GM12878 (cell line): ENCODE results near the gene ASS1. TPM values are rescaled to one million over a fixed set of nuclear protein-coding genes. Genes with fewer than 3 reads are reported as not detected.

Experiments used
- ATAC-seq: fragments of 200-7000 bp; cut with Tn5 transposase; 3 replicates; pipeline ENCODE4 v1.9.1; 2020; ENCODE audit warnings: mild to moderate bottlenecking, moderate library complexity
- BruUV-seq: library from RNA; stranded (reverse); fragments of 400-500 nt; replicated peaks from 2 replicates; lab custom pipeline; 2021; lab: Mats Ljungman, UMichigan
- CTCF ChIA-PET: fragments of 300-600 bp; sonication (Branson Sonifier 250); formaldehyde crosslinking; extraction: SDS; loops from one replicate; lab custom pipeline; 2021; ENCODE audit warnings: inconsistent platforms; lab: Yijun Ruan, JAX
- POLR2A ChIA-PET: fragments of 350-600 bp; formaldehyde crosslinking; extraction: SDS; loops from one replicate; lab custom pipeline; 2021; ENCODE audit warnings: inconsistent platforms; lab: Charles Lee
- RAD21 ChIA-PET: fragments of 300-600 bp; sonication (Branson Sonifier 250); formaldehyde crosslinking; loops from one replicate; lab custom pipeline; 2023; ENCODE audit warnings: antibody characterized with exemption; ENCODE audit not compliant: unreplicated experiment; lab: Charles Lee
- SMC1A ChIA-PET: fragments of 300-600 bp; sonication (Branson Sonifier 250); formaldehyde crosslinking; loops from one replicate; lab custom pipeline; 2023; ENCODE audit not compliant: unreplicated experiment, uncharacterized antibody; lab: Charles Lee
- DNase-seq: peaks from one replicate; pipeline ENCODE4 v3.0.0-alpha.2; 2011; ENCODE audit warnings: low read depth, low spot score
- FAIRE-seq: peaks from 3 replicates; lab custom pipeline; 2011; peaks lifted over from hg19 to GRCh38; lab: Jason Lieb, UNC
- H2AFZ ChIP-seq: 2 replicates; pipeline ENCODE4 v1.6.0; 2011; ENCODE audit warnings: low read depth, low read length, control low read depth; ENCODE audit not compliant: control insufficient read depth
- H3K27ac ChIP-seq: 2 replicates; pipeline ENCODE4 v1.5.1; 2011; ENCODE audit warnings: control low read depth; ENCODE audit not compliant: control insufficient read depth, insufficient read depth
- H3K27me3 ChIP-seq, 2 experiments: replicated peaks in 1 of 2; 2 replicates each; pipeline versions ENCODE4 v1.6.0 to v1.6.1; 2011; ENCODE audit warnings: low read length in 1 of 2; ENCODE audit not compliant: control insufficient read depth in 2 of 2, insufficient read depth in 2 of 2
- H3K36me3 ChIP-seq, 2 experiments: 2 replicates each; pipeline ENCODE4 v1.5.1; 2011; ENCODE audit warnings: low read length in 1 of 2; ENCODE audit not compliant: control insufficient read depth in 2 of 2, insufficient read depth in 2 of 2
- H3K4me1 ChIP-seq: 2 replicates; pipeline ENCODE4 v1.6.1; 2011; ENCODE audit warnings: mild to moderate bottlenecking, low read length, moderate library complexity, mixed read lengths; ENCODE audit not compliant: control insufficient read depth, insufficient read depth
- H3K4me2 ChIP-seq: 2 replicates; pipeline ENCODE4 v1.6.0; 2011; ENCODE audit warnings: control low read depth; ENCODE audit not compliant: control insufficient read depth, insufficient read depth
- H3K4me3 ChIP-seq: fragments of 200-600 bp; sonication (generic); 2 replicates; pipeline ENCODE4 v1.5.1; 2016
- H3K79me2 ChIP-seq: 2 replicates; pipeline ENCODE4 v1.6.0; 2011; ENCODE audit warnings: low read length; ENCODE audit not compliant: control insufficient read depth, insufficient read depth
- H3K9ac ChIP-seq: 2 replicates; pipeline ENCODE4 v1.8.0; 2011; ENCODE audit warnings: low read length, control low read depth, mixed read lengths; ENCODE audit not compliant: control insufficient read depth, insufficient read depth
- H3K9me3 ChIP-seq: replicated peaks from 3 replicates; pipeline ENCODE4 v1.5.1; 2011; ENCODE audit warnings: mild to moderate bottlenecking, low read length; ENCODE audit not compliant: control insufficient read depth, insufficient read depth
- H4K20me1 ChIP-seq: 2 replicates; pipeline ENCODE4 v1.6.0; 2011; ENCODE audit not compliant: control insufficient read depth, insufficient read depth
- BACH1 ChIP-seq: fragments of 450-650 bp; IDR thresholded peaks from 2 replicates; pipeline ENCODE4 v1.6.1; 2017; ENCODE audit warnings: mild to moderate bottlenecking, borderline replicate concordance
- CEBPB ChIP-seq, 2 experiments: fragments of 150-350 bp in 1 of 2; IDR thresholded peaks; 2 replicates each; pipeline ENCODE4 v1.6.1; 2012 to 2014; ENCODE audit warnings: low read depth in 2 of 2, low read length in 2 of 2, borderline replicate concordance in 1 of 2, inconsistent platforms in 1 of 2
- GATAD2B ChIP-seq: fragments of 450-650 bp; conservative IDR thresholded peaks from 2 replicates; pipeline ENCODE4 v1.6.1; 2017; ENCODE audit warnings: low read depth, mild to moderate bottlenecking, moderate library complexity
- HDAC2 ChIP-seq: fragments of 200-600 bp; sonication (generic); IDR thresholded peaks from 2 replicates; pipeline ENCODE4 v1.6.1; 2017
- MEF2B ChIP-seq: fragments of 450-650 bp; IDR thresholded peaks from 2 replicates; pipeline ENCODE4 v1.6.1; 2018; ENCODE audit warnings: mild to moderate bottlenecking, moderate library complexity; ENCODE audit not compliant: partially characterized antibody, poor library complexity, severe bottlenecking
- RCOR1 ChIP-seq: conservative IDR thresholded peaks from 2 replicates; pipeline ENCODE4 v1.6.1; 2012; ENCODE audit warnings: low read depth, low read length, improper control_type of control experiment
- RELA ChIP-seq: fragments of 450-650 bp; IDR thresholded peaks from 2 replicates; pipeline ENCODE4 v1.8.0; 2014; ENCODE audit warnings: borderline replicate concordance; ENCODE audit not compliant: partially characterized antibody
- SMARCA5 ChIP-seq: fragments of 450-650 bp; IDR thresholded peaks from 2 replicates; pipeline ENCODE4 v1.6.1; 2017; ENCODE audit warnings: mild to moderate bottlenecking
- WGBS: methylation state at CpG from one replicate; pipeline ENCODE4 v1.1.6; 2016; ENCODE audit warnings: low lambda C conversion rate; ENCODE audit not compliant: insufficient replicate concordance, insufficient coverage; ENCODE audit errors: missing lambda C conversion rate; 5-methylcytosine and 5-hydroxymethylcytosine counted together
- in situ Hi-C: fragments of 300-500 bp; cut with MboI; formaldehyde crosslinking; loops from 9 replicates; pipeline ENCODE4 v1.14.3; 2018; ENCODE audit warnings: mixed read lengths
- intact Hi-C: fragments of 100-400 bp; cut with micrococcal nuclease; formaldehyde crosslinking; loops from one replicate; pipeline ENCODE4 v1.14.2; 2022; ENCODE audit not compliant: unreplicated experiment
- polyA plus RNA-seq, 11 experiments: library from polyadenylated mRNA; depleted of rRNA in 4 of 11; unstranded in 6 of 11; stranded (reverse) in 5 of 11; fragments of >200 nt; fragmentation: Nextera tagmentation in 4 of 11; fragmentation: Illumina TruSeq in 1 of 11; extraction: Ambion mirVana in 4 of 11; extraction: Trizol in 1 of 11; gene quantifications; 1 replicate in 1 of 11; 2 replicates in 10 of 11; pipeline versions ENCODE4 v1.2.1 to v1.2.3, GENCODE V29; 2011 to 2016; ENCODE audit warnings: inconsistent platforms in 2 of 11, missing spikeins in 2 of 11, low read depth in 1 of 11
- total RNA-seq, 4 experiments: library from RNA; depleted of rRNA in 3 of 4; stranded (reverse); fragments of >200 nt in 3 of 4; fragmentation: Illumina TruSeq in 1 of 4; extraction: Trizol in 1 of 4; gene quantifications; 2 replicates each; pipeline versions ENCODE4 v1.2.1 to v1.2.3, GENCODE V29; 2013 to 2021
- TF ChIP-seq, protein P1 (sequence below): fragments of 450-650 bp; IDR thresholded peaks from 2 replicates; pipeline ENCODE4 v1.6.1; 2016; ENCODE audit warnings: mild to moderate bottlenecking
- TF ChIP-seq, protein P2 (sequence below): IDR thresholded peaks from 2 replicates; pipeline ENCODE4 v1.6.1; 2012; ENCODE audit warnings: improper control_type of control experiment, low read depth, low read length; ENCODE audit not compliant: insufficient replicate concordance
- TF ChIP-seq, protein P3 (sequence below): IDR thresholded peaks from 2 replicates; pipeline ENCODE4 v1.6.1; 2012; ENCODE audit warnings: low read depth, low read length, improper control_type of control experiment

Gene ASS1
- total and polyA plus RNA-seq, 10 of the 15 experiments (the other 5 are each of a cell fraction or from before 2014, with no cell fraction given), result 0.10 to 6.1 (median 0.28) TPM; not detected in 3

DNA sequence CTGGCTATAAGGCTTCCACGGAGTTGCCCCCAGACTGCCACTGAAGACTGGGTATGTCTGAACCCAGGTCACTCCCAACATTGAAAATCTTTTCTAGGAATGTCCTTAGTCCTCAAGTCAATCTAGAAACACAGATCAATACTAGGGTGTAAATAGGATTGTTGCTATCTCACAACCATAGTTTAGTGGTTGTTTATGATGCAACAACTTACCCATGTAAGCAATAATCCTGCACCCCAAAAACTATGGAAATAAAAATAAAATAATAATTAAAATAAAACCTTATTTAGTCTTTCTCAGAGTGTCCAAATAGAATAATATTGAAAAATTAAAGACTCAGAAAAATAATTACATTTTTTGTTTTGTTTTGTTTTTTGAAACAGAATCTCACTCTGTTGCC lies 68.3 kb downstream of the ASS1 start:
- H4K20me1 ChIP-seq, result no peaks in the 10 kb centered on the region
- no peaks in the 10 kb centered on the region for H3K36me3 ChIP-seq
- no peaks in the 10 kb centered on the region for H3K79me2 ChIP-seq
- H3K27ac ChIP-seq, result no peak overlapping the region
- TF ChIP-seq RELA (no peak), CEBPB (IDR thresholded peaks at IDR 0.05; ENCODE audit: borderline replicate concordance in 1 of 2, low read depth in 2 of 2, low read length in 2 of 2) (no peak), RCOR1 (no peak), GATAD2B (no peak), SMARCA5 (no peak)
- TF ChIP-seq, protein P1, sequence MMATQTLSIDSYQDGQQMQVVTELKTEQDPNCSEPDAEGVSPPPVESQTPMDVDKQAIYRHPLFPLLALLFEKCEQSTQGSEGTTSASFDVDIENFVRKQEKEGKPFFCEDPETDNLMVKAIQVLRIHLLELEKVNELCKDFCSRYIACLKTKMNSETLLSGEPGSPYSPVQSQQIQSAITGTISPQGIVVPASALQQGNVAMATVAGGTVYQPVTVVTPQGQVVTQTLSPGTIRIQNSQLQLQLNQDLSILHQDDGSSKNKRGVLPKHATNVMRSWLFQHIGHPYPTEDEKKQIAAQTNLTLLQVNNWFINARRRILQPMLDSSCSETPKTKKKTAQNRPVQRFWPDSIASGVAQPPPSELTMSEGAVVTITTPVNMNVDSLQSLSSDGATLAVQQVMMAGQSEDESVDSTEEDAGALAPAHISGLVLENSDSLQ, result no peak
- RAD21 ChIA-PET, result no interaction called here
- intact Hi-C loops, result no loop called here
- H3K9ac ChIP-seq, result no peak overlapping the region
- POLR2A ChIA-PET, result no interaction called here
- no peak overlapping the region for H3K4me3 ChIP-seq
- SMC1A ChIA-PET, result no interaction called here
- no peaks in the 10 kb centered on the region for H3K4me1 ChIP-seq
- no peak overlapping the region for H3K4me2 ChIP-seq
- CTCF ChIA-PET, result interaction anchor here (0.8 kb wide), 1 partner anchor 195 kb away, joined by 3 read pairs; no protein-coding TSS in a partner anchor
- no peak overlapping the region for H2AFZ ChIP-seq
- no peak for DNase-seq
- in situ Hi-C loops, result no loop called here
- 0% methylated on average over 1 of the region's 1 CpG for WGBS
- H3K27me3 ChIP-seq, result no peaks in the 10 kb centered on the region
- H3K9me3 ChIP-seq, result no peaks in the 10 kb centered on the region
- no TSS peak for BruUV-seq
- FAIRE-seq, result no peak
- no peak for ATAC-seq

DNA sequence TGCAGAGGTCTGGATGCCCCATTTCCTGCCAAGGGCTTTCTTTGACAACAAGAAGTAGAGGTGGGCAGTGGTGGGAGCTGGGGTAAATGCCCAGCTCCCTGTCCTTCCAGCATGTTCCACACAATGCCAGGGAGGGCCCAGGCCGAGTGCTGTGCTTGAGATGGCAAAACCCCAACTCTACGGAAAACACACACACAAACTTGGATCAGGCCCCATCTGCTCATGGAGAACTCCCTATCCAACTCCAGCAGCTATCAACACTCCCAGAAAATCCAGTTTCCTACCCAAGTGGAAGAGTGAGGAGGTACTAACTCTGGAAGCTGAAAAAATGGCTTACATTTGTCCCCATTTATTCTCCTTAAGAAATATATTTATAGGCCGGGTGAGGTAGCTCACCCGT lies 73.5 kb downstream of the ASS1 start:
- H2AFZ ChIP-seq, result no peak overlapping the region
- H3K9ac ChIP-seq, result no peak overlapping the region
- ChIA-PET RAD21 (no interaction called here), CTCF (no interaction called here), SMC1A (no interaction called here), POLR2A (no interaction called here)
- H3K36me3 ChIP-seq, result no peaks in the 10 kb centered on the region
- no peaks in the 10 kb centered on the region for H3K27me3 ChIP-seq
- no peaks in the 10 kb centered on the region for H4K20me1 ChIP-seq
- no peaks in the 10 kb centered on the region for H3K79me2 ChIP-seq
- no TSS peak for BruUV-seq
- FAIRE-seq (no peak), ATAC-seq (no peak), DNase-seq (no peak)
- in situ Hi-C loops (no loop called here), intact Hi-C loops (no loop called here)
- no peak overlapping the region for H3K4me2 ChIP-seq
- 64% methylated on average over 4 of the region's 4 CpGs for whole genome bisulfite sequencing
- no peak overlapping the region for H3K4me3 ChIP-seq
- no peak overlapping the region for H3K27ac ChIP-seq
- H3K4me1 ChIP-seq, result no peaks in the 10 kb centered on the region
- no peaks in the 10 kb centered on the region; the same call in 2 of the 3 replicates for H3K9me3 ChIP-seq
- TF ChIP-seq, protein P2, sequence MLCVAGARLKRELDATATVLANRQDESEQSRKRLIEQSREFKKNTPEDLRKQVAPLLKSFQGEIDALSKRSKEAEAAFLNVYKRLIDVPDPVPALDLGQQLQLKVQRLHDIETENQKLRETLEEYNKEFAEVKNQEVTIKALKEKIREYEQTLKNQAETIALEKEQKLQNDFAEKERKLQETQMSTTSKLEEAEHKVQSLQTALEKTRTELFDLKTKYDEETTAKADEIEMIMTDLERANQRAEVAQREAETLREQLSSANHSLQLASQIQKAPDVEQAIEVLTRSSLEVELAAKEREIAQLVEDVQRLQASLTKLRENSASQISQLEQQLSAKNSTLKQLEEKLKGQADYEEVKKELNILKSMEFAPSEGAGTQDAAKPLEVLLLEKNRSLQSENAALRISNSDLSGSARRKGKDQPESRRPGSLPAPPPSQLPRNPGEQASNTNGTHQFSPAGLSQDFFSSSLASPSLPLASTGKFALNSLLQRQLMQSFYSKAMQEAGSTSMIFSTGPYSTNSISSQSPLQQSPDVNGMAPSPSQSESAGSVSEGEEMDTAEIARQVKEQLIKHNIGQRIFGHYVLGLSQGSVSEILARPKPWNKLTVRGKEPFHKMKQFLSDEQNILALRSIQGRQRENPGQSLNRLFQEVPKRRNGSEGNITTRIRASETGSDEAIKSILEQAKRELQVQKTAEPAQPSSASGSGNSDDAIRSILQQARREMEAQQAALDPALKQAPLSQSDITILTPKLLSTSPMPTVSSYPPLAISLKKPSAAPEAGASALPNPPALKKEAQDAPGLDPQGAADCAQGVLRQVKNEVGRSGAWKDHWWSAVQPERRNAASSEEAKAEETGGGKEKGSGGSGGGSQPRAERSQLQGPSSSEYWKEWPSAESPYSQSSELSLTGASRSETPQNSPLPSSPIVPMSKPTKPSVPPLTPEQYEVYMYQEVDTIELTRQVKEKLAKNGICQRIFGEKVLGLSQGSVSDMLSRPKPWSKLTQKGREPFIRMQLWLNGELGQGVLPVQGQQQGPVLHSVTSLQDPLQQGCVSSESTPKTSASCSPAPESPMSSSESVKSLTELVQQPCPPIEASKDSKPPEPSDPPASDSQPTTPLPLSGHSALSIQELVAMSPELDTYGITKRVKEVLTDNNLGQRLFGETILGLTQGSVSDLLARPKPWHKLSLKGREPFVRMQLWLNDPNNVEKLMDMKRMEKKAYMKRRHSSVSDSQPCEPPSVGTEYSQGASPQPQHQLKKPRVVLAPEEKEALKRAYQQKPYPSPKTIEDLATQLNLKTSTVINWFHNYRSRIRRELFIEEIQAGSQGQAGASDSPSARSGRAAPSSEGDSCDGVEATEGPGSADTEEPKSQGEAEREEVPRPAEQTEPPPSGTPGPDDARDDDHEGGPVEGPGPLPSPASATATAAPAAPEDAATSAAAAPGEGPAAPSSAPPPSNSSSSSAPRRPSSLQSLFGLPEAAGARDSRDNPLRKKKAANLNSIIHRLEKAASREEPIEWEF, result no peak
- no peak for TF ChIP-seq BACH1
- TF ChIP-seq, protein P3, sequence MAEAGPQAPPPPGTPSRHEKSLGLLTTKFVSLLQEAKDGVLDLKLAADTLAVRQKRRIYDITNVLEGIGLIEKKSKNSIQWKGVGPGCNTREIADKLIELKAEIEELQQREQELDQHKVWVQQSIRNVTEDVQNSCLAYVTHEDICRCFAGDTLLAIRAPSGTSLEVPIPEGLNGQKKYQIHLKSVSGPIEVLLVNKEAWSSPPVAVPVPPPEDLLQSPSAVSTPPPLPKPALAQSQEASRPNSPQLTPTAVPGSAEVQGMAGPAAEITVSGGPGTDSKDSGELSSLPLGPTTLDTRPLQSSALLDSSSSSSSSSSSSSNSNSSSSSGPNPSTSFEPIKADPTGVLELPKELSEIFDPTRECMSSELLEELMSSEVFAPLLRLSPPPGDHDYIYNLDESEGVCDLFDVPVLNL, result no peak
- TF ChIP-seq HDAC2, result no peak
- TF ChIP-seq MEF2B, result no peak
